HG03439 (cell line): ENCODE measurements around the gene ANKRD10.
A peak's percentile ranks its signal among the peaks of the same experiment; 100 is the strongest.

Experiments
- ATAC-seq: cut with Tn5 transposase; IDR thresholded peaks from one replicate; pipeline ENCODE4 v1.9.1; 2021; ENCODE audit warnings: mild to moderate bottlenecking, moderate library complexity; ENCODE audit not compliant: unreplicated experiment

Gene ANKRD10

GRCh38 chr13:110944968-110945927 is 30.4 kb upstream of the ANKRD10 start:
- ATAC-seq = no peak

- peak; percentile 82 for ATAC-seq
Observed at GRCh38 chr13:110944121-110944967, 29.5 kb upstream of the ANKRD10 start.

GRCh38 chr13:110942248-110942981 is 27.5 kb upstream of the ANKRD10 start:
- peak; percentile 61 for ATAC-seq

GRCh38 chr13:110938662-110939421 is 24.0 kb upstream of the ANKRD10 start:
- no peak for ATAC-seq

GRCh38 chr13:110937511-110938285 is 22.8 kb upstream of the ANKRD10 start:
- no peak for ATAC-seq

- no peak for ATAC-seq
Observed at GRCh38 chr13:110936519-110936918, 21.6 kb upstream of the ANKRD10 start.

GRCh38 chr13:110932588-110932987 is 17.7 kb upstream of the ANKRD10 start:
- no peak for ATAC-seq

GRCh38 chr13:110929104-110929777 is 14.4 kb upstream of the ANKRD10 start:
- no peak for ATAC-seq

GRCh38 chr13:110925023-110925612 is 10.2 kb upstream of the ANKRD10 start:
- ATAC-seq = no peak

- ATAC-seq = no peak
Observed at GRCh38 chr13:110924639-110924934, 9.7 kb upstream of the ANKRD10 start.

GRCh38 chr13:110923777-110924638 is 9.1 kb upstream of the ANKRD10 start:
- no peak for ATAC-seq

- no peak for ATAC-seq
Observed at GRCh38 chr13:110923086-110923485, 8.2 kb upstream of the ANKRD10 start.

GRCh38 chr13:110922506-110922905 is 7.6 kb upstream of the ANKRD10 start:
- ATAC-seq = no peak

GRCh38 chr13:110921695-110922094 is 6.8 kb upstream of the ANKRD10 start:
- no peak for ATAC-seq

GRCh38 chr13:110921209-110921608 is 6.3 kb upstream of the ANKRD10 start:
- ATAC-seq = no peak

GRCh38 chr13:110920038-110920437 is 5.2 kb upstream of the ANKRD10 start:
- ATAC-seq = no peak

- no peak for ATAC-seq
Observed at GRCh38 chr13:110916301-110917142, 1.7 kb upstream of the ANKRD10 start.
